PC-9 (cell line): ENCODE data around the gene FAM163B. TPM values are rescaled to one million over a fixed set of nuclear protein-coding genes. Genes with fewer than 3 reads are reported as not detected.

ENCODE experiments used
- BruUV-seq: library from RNA; stranded (reverse); fragments of 400-500 nt; replicated peaks from 2 replicates; lab custom pipeline; 2021; lab: Mats Ljungman, UMichigan
- CTCF ChIA-PET: fragments of 300-600 bp; sonication (Branson Sonifier 250); formaldehyde crosslinking; loops from one replicate; lab custom pipeline; 2022; ENCODE audit warnings: antibody characterized with exemption; lab: Charles Lee
- POLR2A ChIA-PET: fragments of 300-600 bp; sonication (Branson Sonifier 250); formaldehyde crosslinking; loops from one replicate; lab custom pipeline; 2022; ENCODE audit warnings: antibody characterized with exemption; ENCODE audit not compliant: unreplicated experiment; lab: Charles Lee
- DNase-seq, 2 experiments: peaks; one replicate each; pipeline versions ENCODE4 v3.0.0 to v3.0.0-alpha.2; 2015 to 2022; ENCODE audit warnings: mixed read lengths in 1 of 2
- H2AFZ ChIP-seq: fragments of 200-600 bp; sonication (generic); 2 replicates; pipeline ENCODE4 v1.8.1; 2017; ENCODE audit warnings: antibody characterized with exemption
- H3F3A ChIP-seq: fragments of 200-600 bp; sonication (generic); 2 replicates; pipeline ENCODE4 v1.8.1; 2017; ENCODE audit warnings: antibody characterized with exemption, mild to moderate bottlenecking, low read depth; ENCODE audit not compliant: insufficient read depth
- H3K27ac ChIP-seq: fragments of 200-600 bp; sonication (generic); 2 replicates; pipeline ENCODE4 v1.6.1; 2016; ENCODE audit warnings: mixed run types
- H3K27me3 ChIP-seq: fragments of 200-600 bp; sonication (generic); 2 replicates; pipeline ENCODE4 v1.6.1; 2016; ENCODE audit warnings: low read depth, mixed run types; ENCODE audit not compliant: insufficient read depth
- H3K36me3 ChIP-seq: fragments of 200-600 bp; sonication (generic); 2 replicates; pipeline ENCODE4 v1.6.1; 2016; ENCODE audit warnings: low read depth, mixed run types
- H3K4me1 ChIP-seq: fragments of 200-600 bp; sonication (generic); replicated peaks from 2 replicates; pipeline ENCODE4 v1.6.1; 2016; ENCODE audit warnings: mixed run types; ENCODE audit not compliant: insufficient read depth
- H3K4me2 ChIP-seq: fragments of 200-600 bp; sonication (generic); 2 replicates; pipeline ENCODE4 v1.6.1; 2017; ENCODE audit warnings: mixed run types
- H3K4me3 ChIP-seq: fragments of 200-600 bp; sonication (generic); 2 replicates; pipeline ENCODE4 v1.6.1; 2016; ENCODE audit warnings: mixed run types
- H3K79me2 ChIP-seq: fragments of 200-600 bp; sonication (generic); 2 replicates; pipeline ENCODE4 v1.6.1; 2017; ENCODE audit warnings: low read depth, mixed run types
- H3K9me2 ChIP-seq: fragments of 200-600 bp; sonication (generic); 2 replicates; pipeline ENCODE4 v1.8.1; 2017; ENCODE audit warnings: mild to moderate bottlenecking; ENCODE audit not compliant: insufficient read depth
- H3K9me3 ChIP-seq: fragments of 200-600 bp; sonication (generic); 2 replicates; pipeline ENCODE4 v1.8.1; 2016; ENCODE audit warnings: low read depth; ENCODE audit not compliant: insufficient read depth
- H4K20me1 ChIP-seq: fragments of 200-600 bp; sonication (generic); 2 replicates; pipeline ENCODE4 v1.8.1; 2017; ENCODE audit not compliant: insufficient read depth
- CTCF ChIP-seq: fragments of 200-600 bp; sonication (generic); conservative IDR thresholded peaks from 2 replicates; pipeline ENCODE4 v1.6.1; 2017; ENCODE audit warnings: mixed run types, antibody characterized with exemption, mild to moderate bottlenecking, moderate library complexity
- EZH2 ChIP-seq: fragments of 200-600 bp; sonication (generic); IDR thresholded peaks from 2 replicates; pipeline ENCODE4 v1.8.0; 2017; ENCODE audit warnings: antibody characterized with exemption, low read depth
- intact Hi-C: fragments of 100-400 bp; cut with micrococcal nuclease; formaldehyde crosslinking; loops from one replicate; pipeline ENCODE4 v1.10.0; 2022; ENCODE audit not compliant: unreplicated experiment
- total RNA-seq: library from RNA; stranded (reverse); gene quantifications from 2 replicates; pipeline ENCODE4 v1.2.3, GENCODE V29; 2021

Gene FAM163B
- total RNA-seq, 1 experiment from 2014 or later: not detected

- Histone ChIP-seq H3F3A (no peaks in the 10 kb centered on the region), H2AFZ (no peak overlapping the region), H3K4me2 (no peak overlapping the region), H3K9me3 (no peaks in the 10 kb centered on the region), H3K27me3 (peaks cover 98% of the 10 kb centered on the region), H3K4me3 (no peak overlapping the region), H3K79me2 (no peaks in the 10 kb centered on the region), H3K4me1 (no peaks in the 10 kb centered on the region), H3K9me2 (no peaks in the 10 kb centered on the region), H3K27ac (no peak overlapping the region), H3K36me3 (no peaks in the 10 kb centered on the region), H4K20me1 (no peaks in the 10 kb centered on the region; the same call in 1 of the 2 replicates)
- no peak for DNase-seq
- CTCF ChIA-PET: no interaction called here
- no TSS peak for BruUV-seq
- intact Hi-C loops: no loop called here
- POLR2A ChIA-PET: no interaction called here
- no peak for TF ChIP-seq CTCF
- no peak for TF ChIP-seq EZH2
These were observed 28.4 kb upstream of the FAM163B start for GRCh38 chr9:133637451-133638055.

GRCh38 chr9:133636902-133637301 is 27.7 kb upstream of the FAM163B start:
- H3K27ac ChIP-seq: no peak overlapping the region
- no peak for DNase-seq
- no peaks in the 10 kb centered on the region for H3K79me2 ChIP-seq
- no peaks in the 10 kb centered on the region; the same call in 1 of the 2 replicates for H4K20me1 ChIP-seq
- TF ChIP-seq CTCF (no peak), EZH2 (no peak)
- intact Hi-C loops: no loop called here
- H3K9me3 ChIP-seq: no peaks in the 10 kb centered on the region
- H2AFZ ChIP-seq: no peak overlapping the region
- H3K36me3 ChIP-seq: no peaks in the 10 kb centered on the region
- H3K27me3 ChIP-seq: peaks cover 98% of the 10 kb centered on the region
- no peaks in the 10 kb centered on the region for H3K4me1 ChIP-seq
- no peaks in the 10 kb centered on the region for H3K9me2 ChIP-seq
- CTCF ChIA-PET: no interaction called here
- no peaks in the 10 kb centered on the region for H3F3A ChIP-seq
- POLR2A ChIA-PET: no interaction called here
- H3K4me2 ChIP-seq: no peak overlapping the region
- BruUV-seq: no TSS peak
- H3K4me3 ChIP-seq: no peak overlapping the region

- intact Hi-C loops: no loop called here
- Histone ChIP-seq H3K27ac (no peak within 1 kb of the TSS), H3K9me3 (no peaks in the 10 kb centered on the region), H4K20me1 (no peaks in the 10 kb centered on the region; the same call in 1 of the 2 replicates), H3K4me2 (no peak within 1 kb of the TSS), H3K4me3 (no peak within 1 kb of the TSS), H3K36me3 (no peaks in the 10 kb centered on the region), H2AFZ (no peak within 1 kb of the TSS), H3F3A (no peaks in the 10 kb centered on the region), H3K27me3 (peaks cover 98% of the 10 kb centered on the region), H3K9me2 (no peaks in the 10 kb centered on the region), H3K4me1 (no peaks in the 10 kb centered on the region), H3K79me2 (no peaks in the 10 kb centered on the region)
- no TSS peak for BruUV-seq
- DNase-seq: no peak
- ChIA-PET CTCF (no interaction called here), POLR2A (interaction anchor here (0.5 kb wide), 1 partner anchor 110 kb away, joined by 13 read pairs; no protein-coding TSS in a partner anchor)
- TF ChIP-seq EZH2: no peak
- TF ChIP-seq CTCF: no peak
These were observed 26.6 kb upstream of the FAM163B start, which contains the start of gene DBH for GRCh38 chr9:133635533-133636531. DBH (plus strand) TSS chr9:133636363; CDS start chr9:133636372, 9 bp downstream.
